IPS-15b (cell line): ENCODE results near the gene SLC38A1.

Experiments
- H3K27me3 ChIP-seq: one replicate; pipeline ENCODE4 v1.6.1; 2013; ENCODE audit warnings: low read length; ENCODE audit not compliant: control insufficient read depth, insufficient read depth
- H3K36me3 ChIP-seq: one replicate; pipeline ENCODE4 v1.6.1; 2013; ENCODE audit warnings: low read length; ENCODE audit not compliant: control insufficient read depth, insufficient read depth
- H3K4me1 ChIP-seq: one replicate; pipeline ENCODE4 v1.6.1; 2013; ENCODE audit warnings: mild to moderate bottlenecking, low read length; ENCODE audit not compliant: control insufficient read depth, insufficient read depth
- H3K4me3 ChIP-seq: one replicate; pipeline ENCODE4 v1.5.1; 2013; ENCODE audit warnings: low read depth, low read length
- H3K9ac ChIP-seq: one replicate; pipeline ENCODE4 v1.6.1; 2013; ENCODE audit warnings: low read depth, mild to moderate bottlenecking, low read length
- H3K9me3 ChIP-seq: one replicate; pipeline ENCODE4 v1.6.1; 2013; ENCODE audit warnings: mild to moderate bottlenecking, low read length; ENCODE audit not compliant: control insufficient read depth, insufficient read depth

The SLC38A1 gene

DNA sequence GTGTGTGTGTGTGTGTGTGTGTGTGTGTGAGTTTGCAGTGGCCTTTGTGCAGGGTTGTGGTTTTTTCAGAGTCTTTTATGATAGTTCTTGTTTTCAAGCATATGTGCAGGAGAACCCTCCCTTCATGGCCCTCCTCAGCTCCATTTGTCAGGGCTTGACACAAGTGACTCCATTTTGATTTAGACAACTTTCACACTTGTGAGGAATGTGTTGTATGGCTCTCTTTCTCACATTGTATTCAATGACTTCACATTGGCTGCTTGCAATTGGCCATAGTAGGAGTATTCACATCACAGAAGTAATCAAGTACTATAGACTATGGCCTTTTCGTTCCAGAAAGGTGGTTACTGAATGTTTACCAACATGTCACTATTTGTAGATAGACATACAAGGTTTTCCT is 133.1 kb downstream of the SLC38A1 start:
- Histone ChIP-seq H3K27me3 (no peaks in the 10 kb centered on the region), H3K36me3 (no peaks in the 10 kb centered on the region), H3K4me1 (no peaks in the 10 kb centered on the region), H3K4me3 (no peak overlapping the region), H3K9me3 (no peaks in the 10 kb centered on the region), H3K9ac (no peak overlapping the region)

DNA sequence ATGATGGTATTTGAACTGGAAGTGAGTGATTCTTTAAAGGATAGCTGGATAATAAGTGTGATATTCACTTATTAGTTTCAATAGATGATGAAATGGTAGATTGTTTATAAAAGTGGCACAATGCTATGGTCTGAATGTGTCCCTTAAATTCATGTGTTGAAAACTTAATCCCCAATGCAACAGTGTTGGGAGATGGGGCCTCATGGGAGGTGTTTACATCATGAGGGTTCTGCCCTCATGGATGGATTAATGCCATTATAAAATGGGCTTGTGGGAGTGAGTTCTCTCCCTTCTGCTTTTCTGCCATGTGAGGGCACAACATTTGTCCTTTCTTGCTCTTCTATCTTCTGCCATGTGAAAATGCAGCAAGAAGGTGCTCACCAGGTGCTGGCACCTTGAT is 134.0 kb downstream of the SLC38A1 start:
- H3K4me1 ChIP-seq: no peaks in the 10 kb centered on the region
- H3K9ac ChIP-seq: no peak overlapping the region
- H3K36me3 ChIP-seq: no peaks in the 10 kb centered on the region
- no peaks in the 10 kb centered on the region for H3K9me3 ChIP-seq
- H3K27me3 ChIP-seq: no peaks in the 10 kb centered on the region
- no peak overlapping the region for H3K4me3 ChIP-seq

DNA sequence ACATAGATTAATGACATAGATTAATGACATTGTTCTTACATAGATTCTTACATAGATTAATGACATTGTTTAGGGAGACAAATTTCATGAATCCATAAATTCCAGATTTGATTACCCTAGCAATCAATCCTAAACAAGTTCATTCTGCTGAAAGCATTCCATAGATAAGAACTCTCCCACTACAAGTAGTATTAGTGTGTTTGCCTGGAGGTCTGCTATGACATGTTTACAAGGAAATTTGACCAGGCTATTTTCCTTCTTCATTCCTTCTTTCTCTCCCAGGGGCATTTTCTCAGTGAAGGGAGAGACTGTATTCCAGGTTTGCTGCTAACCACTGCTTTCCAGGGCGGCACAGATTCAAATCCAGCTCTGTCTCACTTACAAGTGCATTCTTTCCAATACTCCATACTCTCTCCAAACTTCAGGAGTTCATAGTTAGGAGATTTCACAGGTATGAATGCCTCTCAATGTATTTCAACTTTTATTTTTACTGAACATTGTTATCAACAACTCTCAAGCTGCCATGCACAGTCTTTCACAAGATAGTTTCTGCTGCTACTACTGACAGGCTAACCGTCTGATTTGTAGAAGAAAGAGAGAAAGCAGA is 134.5 kb downstream of the SLC38A1 start:
- no peaks in the 10 kb centered on the region for H3K9me3 ChIP-seq
- H3K27me3 ChIP-seq: no peaks in the 10 kb centered on the region
- no peak overlapping the region for H3K4me3 ChIP-seq
- no peak overlapping the region for H3K9ac ChIP-seq
- H3K4me1 ChIP-seq: no peaks in the 10 kb centered on the region
- H3K36me3 ChIP-seq: no peaks in the 10 kb centered on the region

DNA sequence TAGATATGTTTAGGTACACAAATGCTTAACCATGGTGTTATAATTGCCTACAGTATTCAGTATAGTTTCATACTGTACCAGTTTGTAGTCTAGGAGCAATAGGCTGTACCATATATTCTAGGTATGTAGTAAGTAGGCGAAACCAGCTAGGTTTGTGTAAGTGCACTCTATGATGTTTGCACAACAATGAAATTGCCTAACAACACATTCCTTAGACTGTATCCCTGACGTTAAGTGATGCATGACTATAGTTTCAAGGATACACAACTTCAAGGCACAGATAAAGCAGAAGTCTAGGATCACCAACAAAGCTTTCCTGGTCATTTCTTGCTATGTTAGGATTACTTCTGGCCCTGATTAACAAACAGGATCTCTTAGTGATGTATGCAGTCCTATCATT is 135.1 kb downstream of the SLC38A1 start:
- no peaks in the 10 kb centered on the region for H3K4me1 ChIP-seq
- H3K4me3 ChIP-seq: no peak overlapping the region
- H3K9ac ChIP-seq: no peak overlapping the region
- no peaks in the 10 kb centered on the region for H3K36me3 ChIP-seq
- no peaks in the 10 kb centered on the region for H3K9me3 ChIP-seq
- no peaks in the 10 kb centered on the region for H3K27me3 ChIP-seq
